ENCODE measurements around the gene CD79A. TPM values are rescaled to one million over a fixed set of nuclear protein-coding genes. Genes with fewer than 3 reads are reported as not detected.
"Not testable (repeated sequence)": the region's sequence is repeated elsewhere in the genome, so short reads cannot be mapped to it uniquely, and the experiment has no call there.

Gene CD79A
- total RNA-seq, 1 donor from 2014 or later: 0.13 TPM

GRCh38 chr19:41905273-41906002, 28.4 kb downstream of the CD79A start:
- DNase-seq (ENCODE audit: low read depth in 2 of 2): no peak

- DNase-seq (ENCODE audit: low read depth in 2 of 2): no peak
Measured at GRCh38 chr19:41906271-41906670, 29.2 kb downstream of the CD79A start.

GRCh38 chr19:41906916-41907680, 30.0 kb downstream of the CD79A start:
- DNase-seq (ENCODE audit: low read depth in 2 of 2): no peak

GRCh38 chr19:41907994-41908615, 31.0 kb downstream of the CD79A start:
- DNase-seq (ENCODE audit: low read depth in 2 of 2): no peak

GRCh38 chr19:41908724-41909464, 31.8 kb downstream of the CD79A start:
- DNase-seq (ENCODE audit: low read depth in 2 of 2): no peak

- DNase-seq (ENCODE audit: low read depth in 2 of 2): no peak
Measured at GRCh38 chr19:41909706-41910105, 32.6 kb downstream of the CD79A start.

- no peak for DNase-seq (ENCODE audit: low read depth in 2 of 2)
Measured at GRCh38 chr19:41910240-41910991, 33.3 kb downstream of the CD79A start.

- no peak for DNase-seq (ENCODE audit: low read depth in 2 of 2)
Measured at GRCh38 chr19:41910992-41911888, 34.2 kb downstream of the CD79A start.

GRCh38 chr19:41911889-41912731, 35.0 kb downstream of the CD79A start:
- no peak for DNase-seq (ENCODE audit: low read depth in 2 of 2)

- DNase-seq (ENCODE audit: low read depth in 2 of 2): no peak
Measured at GRCh38 chr19:41912899-41913537, 35.9 kb downstream of the CD79A start.

- no peak for DNase-seq (ENCODE audit: low read depth in 2 of 2)
Measured at GRCh38 chr19:41913538-41914423, 36.7 kb downstream of the CD79A start.

GRCh38 chr19:41914424-41914834, 37.4 kb downstream of the CD79A start:
- DNase-seq (ENCODE audit: low read depth in 2 of 2): not testable (repeated sequence)

- no peak for DNase-seq (ENCODE audit: low read depth in 2 of 2)
Measured at GRCh38 chr19:41915021-41915775, 38.1 kb downstream of the CD79A start.

- DNase-seq (ENCODE audit: low read depth in 2 of 2): no peak
Measured at GRCh38 chr19:41915776-41916414, 38.8 kb downstream of the CD79A start.

GRCh38 chr19:41917676-41918075, 40.6 kb downstream of the CD79A start:
- no peak for DNase-seq (ENCODE audit: low read depth in 2 of 2)

- no peak for DNase-seq (ENCODE audit: low read depth in 2 of 2)
Measured at GRCh38 chr19:41918095-41918494, 41.0 kb downstream of the CD79A start.
